ENCODE measurements around the gene INAFM1. TPM values are rescaled to one million over a fixed set of nuclear protein-coding genes. Genes with fewer than 3 reads are reported as not detected.
"Not testable (repeated sequence)": the region's sequence is repeated elsewhere in the genome, so short reads cannot be mapped to it uniquely, and the experiment has no call there.

Gene INAFM1
- polyA plus RNA-seq, 3 donors, result 13.2 to 25.4 (median 16.1) TPM

DNA sequence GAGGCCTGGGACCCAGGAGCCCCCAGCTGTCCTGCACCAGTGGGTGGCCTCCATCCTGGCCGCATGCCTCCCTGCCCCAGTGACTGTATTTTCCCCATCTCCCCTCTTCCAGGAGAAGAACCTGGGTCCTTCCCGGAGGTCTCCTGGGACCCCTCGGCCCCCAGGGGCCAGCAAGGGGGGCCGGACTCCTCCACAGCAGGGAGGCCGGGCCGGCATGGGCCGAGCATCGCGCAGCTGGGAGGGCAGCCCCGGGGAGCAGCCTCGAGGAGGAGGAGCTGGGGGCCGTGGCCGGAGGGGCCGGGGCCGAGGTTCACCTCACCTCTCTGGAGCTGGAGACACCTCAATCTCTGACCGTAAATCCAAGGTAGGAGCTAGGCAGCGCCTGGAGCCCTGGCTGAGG is 14.2 kb upstream of the INAFM1 start:
- 63 to 91% (median 90%) methylated on average over 11 to 17 of the region's 17 CpGs for WGBS, 3 donors
- no peak overlapping the region for H3K27ac ChIP-seq (ENCODE audit: low read depth, low read length)

DNA sequence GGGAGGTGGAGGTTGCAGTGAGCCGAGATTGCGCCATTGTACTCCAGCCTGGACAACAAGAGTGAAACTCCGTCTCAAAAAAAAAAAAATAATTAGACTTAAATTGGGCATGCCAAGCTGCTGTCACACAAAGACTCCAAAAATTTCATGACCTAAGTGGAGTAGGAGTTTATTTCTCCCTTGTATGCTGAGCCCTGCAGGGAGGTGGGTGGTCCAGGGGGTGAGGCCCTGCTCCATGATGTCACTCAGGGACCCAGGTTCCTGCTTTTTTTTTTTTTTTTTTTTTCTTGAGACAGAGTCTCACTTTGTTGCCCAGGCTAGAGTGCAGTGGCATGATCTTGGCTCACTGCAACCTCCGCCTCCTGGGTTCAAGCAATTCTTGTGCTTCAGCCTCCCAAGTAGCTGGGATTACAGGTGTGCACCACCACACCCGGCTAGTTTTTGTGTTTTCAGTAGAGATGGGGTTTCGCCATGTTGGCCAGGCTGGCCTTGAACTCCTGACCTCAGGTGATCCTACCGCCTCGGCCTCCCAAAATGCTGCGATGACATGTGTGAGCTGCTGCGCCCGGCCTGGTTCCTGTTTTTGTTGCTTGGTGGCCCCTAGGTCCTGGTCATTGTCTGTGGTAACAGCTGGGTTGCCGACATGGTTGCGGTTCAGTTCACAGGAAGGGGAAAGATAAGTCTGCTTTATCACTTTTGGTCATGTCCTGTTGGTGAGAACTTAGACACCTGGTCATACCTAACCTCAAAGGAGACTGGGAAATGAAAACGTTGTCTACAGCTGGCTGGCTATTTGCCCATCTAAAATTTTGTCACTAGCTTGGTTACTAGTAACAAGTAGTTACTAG is 12.5 kb upstream of the INAFM1 start:
- 54 to 74% (median 71%) methylated on average over 14 of the region's 14 CpGs for WGBS, 3 donors
- H3K27ac ChIP-seq (ENCODE audit: low read depth, low read length), result not testable (repeated sequence)

DNA sequence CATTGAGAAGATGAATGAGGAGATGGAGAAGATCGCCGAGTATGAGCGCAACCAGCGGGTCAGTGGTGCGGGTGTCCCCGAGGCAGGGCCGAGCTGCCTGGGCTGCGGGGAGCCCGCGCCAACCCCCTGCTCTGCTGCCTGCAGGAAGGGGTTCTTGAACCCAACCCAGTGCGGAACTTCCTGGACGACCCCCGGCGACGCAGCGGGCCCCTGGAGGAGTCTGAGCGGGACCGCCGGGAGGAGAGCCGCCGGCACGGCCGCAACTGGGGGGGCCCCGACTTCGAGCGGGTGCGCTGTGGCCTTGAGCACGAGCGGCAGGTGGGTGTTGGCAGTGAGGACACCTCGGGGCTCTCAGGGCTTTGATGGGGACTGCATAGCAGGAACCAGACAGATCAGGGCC is 10.1 kb upstream of the INAFM1 start:
- WGBS, 3 donors, result 79 to 95% (median 94%) methylated on average over 27 to 30 of the region's 30 CpGs
- no peak overlapping the region for H3K27ac ChIP-seq (ENCODE audit: low read depth, low read length)

DNA sequence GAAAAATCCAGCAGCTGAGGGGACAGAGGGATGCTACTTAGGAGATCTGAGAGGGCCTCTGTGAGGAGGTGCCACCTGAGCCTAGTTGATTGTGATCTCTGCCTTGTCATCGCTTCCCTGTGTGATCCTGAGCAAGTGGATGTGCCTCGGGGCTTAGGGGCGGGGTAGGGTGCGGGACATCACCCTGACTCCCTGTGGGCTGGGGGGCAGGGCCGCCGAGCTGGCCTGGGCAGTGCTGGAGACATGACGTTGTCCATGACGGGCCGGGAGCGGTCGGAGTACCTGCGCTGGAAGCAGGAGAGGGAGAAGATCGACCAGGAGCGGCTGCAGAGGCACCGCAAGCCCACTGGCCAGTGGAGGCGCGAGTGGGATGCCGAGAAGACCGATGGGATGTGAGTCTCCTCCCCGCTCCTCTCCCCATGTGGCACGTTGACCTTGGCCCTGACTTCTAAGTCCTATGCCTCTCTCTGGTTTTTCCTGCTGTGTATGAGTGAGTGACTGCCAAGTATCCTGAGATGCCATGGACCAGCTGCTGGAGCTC is 8.2 kb upstream of the INAFM1 start:
- WGBS, 3 donors, result 91 to 95% (median 94%) methylated on average over 21 of the region's 21 CpGs
- H3K27ac ChIP-seq (ENCODE audit: low read depth, low read length), result no peak overlapping the region

DNA sequence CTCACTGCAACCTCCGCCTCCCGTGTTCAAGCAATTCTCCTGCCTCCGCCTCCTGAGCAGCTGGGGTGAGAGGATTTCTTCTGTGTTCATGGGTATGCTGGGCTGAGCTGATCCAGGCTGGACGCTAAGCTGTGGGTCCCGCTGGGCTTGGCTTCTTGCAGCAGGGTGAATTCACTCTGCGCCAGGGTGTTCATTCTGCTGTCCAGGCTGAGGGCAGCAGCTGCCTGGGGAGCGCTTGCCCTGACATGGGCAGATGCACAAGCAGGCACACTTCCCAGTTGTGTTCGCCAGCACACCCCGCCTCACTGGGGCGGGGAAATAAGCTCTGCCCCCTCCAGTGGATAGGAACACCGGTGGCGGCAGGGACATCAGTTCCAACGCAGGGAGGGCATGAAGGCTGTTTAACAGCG is 7.3 kb upstream of the INAFM1 start:
- 61 to 87% (median 82%) methylated on average over 14 of the region's 14 CpGs for WGBS, 3 donors
- H3K27ac ChIP-seq (ENCODE audit: low read depth, low read length), result no peak overlapping the region

DNA sequence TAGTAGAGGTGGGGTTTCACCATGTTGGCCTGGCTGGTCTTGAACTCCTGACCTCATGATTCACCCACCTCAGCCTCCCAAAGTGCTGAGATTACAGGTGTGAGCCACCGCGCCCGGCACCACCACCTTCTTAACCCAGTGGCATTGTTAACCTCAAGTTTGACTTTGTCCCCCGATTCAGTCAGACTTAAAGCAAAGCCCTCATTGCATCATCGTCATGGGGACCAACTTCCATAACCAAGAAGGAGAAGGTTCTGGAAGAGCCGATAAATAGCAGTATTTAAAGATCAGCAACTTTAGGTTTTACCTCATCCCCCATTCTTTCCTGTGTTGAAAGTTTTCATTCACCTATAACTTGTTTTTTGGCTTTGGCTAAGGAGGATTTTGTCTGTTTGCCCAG is 6.7 kb upstream of the INAFM1 start:
- no peak overlapping the region for H3K27ac ChIP-seq (ENCODE audit: low read depth, low read length)
- WGBS, 3 donors, result 81 to 93% (median 81%) methylated on average over 6 of the region's 6 CpGs

DNA sequence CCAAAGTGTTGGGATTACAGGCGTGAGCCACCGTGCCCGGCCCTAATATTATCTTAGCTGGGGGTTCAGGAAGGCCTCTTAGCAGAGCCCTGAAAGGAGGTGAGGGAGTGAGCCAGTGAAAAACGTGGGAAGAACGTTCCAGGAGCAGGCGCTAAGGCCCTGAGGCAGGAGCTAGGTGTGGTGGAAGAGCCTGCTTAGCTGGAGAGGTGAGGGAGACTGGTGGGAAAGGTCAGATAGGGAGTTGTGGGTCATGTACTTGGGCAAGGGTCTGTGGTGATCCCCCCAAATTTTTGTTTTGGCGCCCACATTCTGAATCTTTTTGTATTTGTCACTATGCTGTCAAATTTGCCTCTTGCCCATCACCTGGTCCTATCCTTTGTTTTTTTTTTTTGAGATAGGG is 5.1 kb upstream of the INAFM1 start:
- H3K27ac ChIP-seq (ENCODE audit: low read depth, low read length), result no peak overlapping the region
- 86 to 93% (median 90%) methylated on average over 7 of the region's 7 CpGs for WGBS, 3 donors

DNA sequence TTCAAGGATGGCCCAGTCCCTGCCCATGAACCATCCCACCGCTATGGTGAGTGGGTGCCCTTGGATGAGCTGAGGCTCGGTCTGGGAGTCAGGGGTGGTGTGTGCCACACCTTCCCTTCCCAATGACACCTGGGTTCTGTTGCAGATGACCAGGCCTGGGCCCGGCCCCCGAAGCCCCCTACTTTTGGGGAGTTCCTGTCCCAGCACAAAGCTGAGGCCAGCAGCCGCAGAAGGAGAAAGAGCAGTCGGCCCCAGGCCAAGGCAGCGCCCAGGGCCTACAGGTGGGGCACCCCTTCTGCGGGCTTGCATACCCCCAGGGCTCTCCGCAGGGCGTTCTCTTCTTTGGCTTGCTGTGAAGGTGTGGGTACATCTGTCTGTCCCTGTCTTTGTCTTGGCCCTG is 4.3 kb upstream of the INAFM1 start:
- WGBS, 3 donors, result 93 to 98% (median 97%) methylated on average over 10 of the region's 10 CpGs
- H3K27ac ChIP-seq (ENCODE audit: low read depth, low read length), result no peak overlapping the region

DNA sequence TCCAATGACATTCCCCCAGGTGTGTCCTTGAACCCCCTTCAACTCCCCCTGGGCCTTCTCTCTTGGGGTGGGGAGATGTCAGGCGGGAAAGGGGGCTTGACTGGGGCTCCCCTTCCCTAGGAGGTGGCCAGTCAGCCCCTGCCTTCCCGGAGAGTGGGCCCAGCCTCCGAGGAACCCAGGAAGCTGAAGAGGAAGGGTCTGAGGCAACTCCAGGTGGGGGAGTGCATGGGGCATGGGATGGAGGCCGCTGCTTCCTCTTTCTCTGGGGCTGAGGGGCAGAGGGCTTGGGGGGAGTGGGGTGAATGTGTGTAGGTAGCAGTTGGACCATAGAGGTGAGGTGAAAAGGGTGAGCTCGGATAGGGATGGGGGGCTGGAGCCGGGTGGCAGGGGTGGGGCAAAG is 2.7 kb upstream of the INAFM1 start:
- no peak overlapping the region for H3K27ac ChIP-seq (ENCODE audit: low read depth, low read length)
- WGBS, 3 donors, result 60 to 84% (median 63%) methylated on average over 6 of the region's 6 CpGs

DNA sequence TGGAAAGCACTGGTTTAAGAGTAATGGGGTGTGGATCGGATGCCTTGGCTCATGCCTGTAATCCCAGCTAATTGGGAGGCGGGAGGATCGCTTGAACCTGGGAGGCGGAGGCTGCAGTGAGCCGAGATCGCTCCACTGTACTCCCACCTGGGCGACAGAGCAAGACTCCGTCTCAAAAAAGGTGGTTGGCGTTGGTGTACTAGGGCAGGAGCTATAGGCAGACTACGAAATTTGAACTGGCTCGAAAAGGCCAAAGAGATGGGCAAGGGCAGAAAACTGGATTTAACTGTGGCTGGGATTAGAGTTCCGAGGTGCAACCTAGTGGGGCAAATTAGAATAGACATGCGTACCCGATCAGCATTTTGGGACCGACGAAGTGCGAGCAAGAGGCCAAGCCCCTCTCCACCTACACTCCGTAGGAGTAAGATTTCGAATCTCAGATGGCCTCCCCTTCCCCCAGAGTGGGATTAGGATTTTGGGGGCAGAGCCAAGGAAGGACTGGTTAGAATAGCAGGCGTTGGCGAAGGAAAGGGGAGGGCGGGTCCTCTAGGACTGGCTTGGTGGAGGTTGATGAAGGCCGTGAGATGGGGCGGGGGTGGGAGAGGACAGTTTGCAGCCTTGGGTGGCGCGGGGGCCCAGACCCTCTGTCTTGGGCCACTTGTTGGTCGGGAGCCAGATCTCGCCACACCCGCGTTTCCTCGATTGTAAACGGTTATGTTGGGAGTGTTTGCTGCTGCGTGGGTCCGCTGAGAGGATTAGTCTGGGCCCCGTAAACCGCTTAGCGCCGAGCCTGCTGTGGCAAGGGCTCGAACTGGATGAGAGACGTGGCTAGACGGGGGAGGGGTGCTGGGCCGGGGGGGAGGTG is 2.0 kb upstream of the INAFM1 start:
- 29 to 40% (median 29%) methylated on average over 38 to 42 of the region's 42 CpGs for WGBS, 3 donors

DNA sequence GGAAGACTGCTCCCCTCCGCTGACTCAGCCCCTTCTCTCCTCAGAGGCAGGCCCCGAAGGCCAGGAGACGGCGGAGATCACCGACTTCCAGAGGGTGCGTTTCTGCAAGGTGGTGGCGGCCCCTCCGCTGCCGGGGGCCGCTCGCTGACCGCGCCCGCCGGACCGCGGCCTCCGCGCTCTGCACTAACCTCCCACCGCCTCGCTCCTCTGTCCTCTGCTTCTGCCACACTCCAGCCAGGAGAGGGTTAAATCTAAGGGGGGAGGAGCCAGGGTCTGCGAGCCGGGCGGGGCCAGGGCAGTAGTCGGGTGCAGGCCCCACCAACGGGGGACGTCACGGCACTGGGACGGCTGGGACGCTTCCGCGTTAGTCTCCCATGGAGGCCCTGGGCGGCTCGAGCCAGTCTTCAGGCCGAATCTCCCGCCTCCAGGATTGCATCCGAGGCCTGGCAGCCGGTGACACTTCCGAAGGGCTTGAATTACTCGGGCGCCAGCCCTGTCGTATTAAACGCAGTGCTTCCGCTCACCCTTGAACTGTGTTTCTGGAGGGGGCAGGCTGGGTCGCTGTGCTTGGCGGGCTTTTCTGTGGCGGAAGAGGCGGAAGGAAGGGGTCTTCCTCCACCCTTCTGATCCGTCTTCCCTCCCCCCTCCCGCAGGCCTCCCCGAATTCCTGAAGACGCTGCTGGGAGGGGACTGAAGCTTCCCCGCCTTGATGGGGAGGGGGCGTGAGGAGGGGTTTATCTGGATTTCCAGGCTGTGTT is 1.2 kb upstream of the INAFM1 start:
- peak overlapping the region; percentile 94 for H3K27ac ChIP-seq (ENCODE audit: low read depth, low read length)
- WGBS, 3 donors, result 0 to 1% (median 0%) methylated on average over 47 to 54 of the region's 54 CpGs

More for the DNA sequence above, 2.0 kb upstream of the INAFM1 start:
- peak overlapping the region; percentile 94 for H3K27ac ChIP-seq (ENCODE audit: low read depth, low read length)

DNA sequence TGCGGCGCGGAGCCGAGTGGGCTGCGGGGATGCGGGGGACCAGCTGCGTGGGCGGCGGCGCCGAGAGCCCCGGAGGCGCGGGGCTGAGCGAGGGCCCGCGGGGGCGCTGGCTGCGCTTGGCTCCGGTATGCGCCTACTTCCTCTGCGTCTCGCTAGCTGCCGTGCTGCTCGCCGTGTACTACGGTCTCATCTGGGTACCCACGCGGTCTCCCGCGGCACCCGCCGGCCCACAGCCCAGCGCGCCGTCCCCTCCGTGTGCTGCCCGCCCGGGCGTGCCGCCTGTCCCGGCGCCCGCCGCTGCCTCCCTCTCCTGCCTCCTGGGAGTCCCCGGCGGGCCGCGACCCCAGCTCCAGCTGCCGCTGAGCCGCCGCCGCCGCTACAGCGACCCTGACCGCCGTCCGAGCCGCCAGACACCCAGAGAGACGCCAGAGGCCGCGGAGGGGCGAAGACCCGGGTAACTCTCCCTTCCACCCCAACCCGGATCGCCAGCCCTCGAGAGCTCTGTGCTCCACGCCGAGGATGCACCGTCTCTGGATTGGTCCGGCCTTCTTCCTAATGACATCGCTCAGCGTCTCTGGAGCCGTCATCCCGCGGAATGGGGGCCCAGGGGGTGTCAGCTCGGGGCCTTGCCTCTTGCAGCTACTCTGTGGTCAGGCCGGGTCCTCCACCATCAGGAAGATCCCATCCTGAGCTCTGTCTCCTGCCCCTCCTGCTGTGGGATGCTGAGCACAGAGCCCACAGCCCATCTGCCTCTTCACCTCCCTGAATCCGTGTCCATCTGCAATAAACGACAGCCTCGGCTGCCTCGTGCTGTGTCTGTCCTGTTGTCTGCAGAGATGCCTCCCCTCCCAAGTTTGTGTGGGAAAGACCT is 441 bp downstream of the INAFM1 start:
- peak overlapping the region; percentile 73 for H3K27ac ChIP-seq (ENCODE audit: low read depth, low read length)
- WGBS, 3 donors, result 7 to 32% (median 9%) methylated on average over 40 to 82 of the region's 82 CpGs

DNA sequence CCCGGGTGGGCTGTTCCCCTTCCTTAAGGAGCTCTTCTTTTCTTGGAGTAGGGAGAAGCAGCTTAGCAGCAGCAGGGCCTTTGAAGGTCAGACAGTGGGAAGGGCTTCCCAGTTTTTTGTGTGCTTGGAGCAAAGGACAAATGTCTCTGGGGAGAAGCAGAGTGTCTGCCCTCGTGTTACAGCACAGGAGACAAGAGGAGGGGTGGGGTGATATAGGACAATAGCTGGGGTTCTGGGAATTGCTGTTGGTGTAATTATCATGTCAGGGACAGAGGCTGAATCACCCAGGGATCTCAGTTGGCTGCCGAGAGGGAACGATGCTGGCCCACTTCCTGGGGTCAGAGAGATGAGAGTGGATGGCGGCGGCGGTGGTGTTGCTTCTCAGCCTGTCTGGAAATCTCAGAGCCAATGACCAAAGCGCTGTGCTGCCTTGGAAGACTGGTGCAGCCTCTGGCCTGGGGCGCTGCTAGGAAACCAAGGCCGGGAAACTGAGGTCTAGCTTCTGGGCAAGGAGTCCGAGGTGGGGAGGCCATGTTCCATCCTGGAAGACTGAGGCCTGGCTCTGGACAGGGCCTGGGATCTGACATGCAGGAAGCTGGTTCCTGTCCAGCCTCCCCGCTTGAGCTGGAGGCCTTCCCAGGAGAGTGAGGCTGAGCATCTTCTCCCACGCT is 1.2 kb downstream of the INAFM1 start:
- WGBS, 3 donors, result 55 to 78% (median 58%) methylated on average over 13 of the region's 13 CpGs

DNA sequence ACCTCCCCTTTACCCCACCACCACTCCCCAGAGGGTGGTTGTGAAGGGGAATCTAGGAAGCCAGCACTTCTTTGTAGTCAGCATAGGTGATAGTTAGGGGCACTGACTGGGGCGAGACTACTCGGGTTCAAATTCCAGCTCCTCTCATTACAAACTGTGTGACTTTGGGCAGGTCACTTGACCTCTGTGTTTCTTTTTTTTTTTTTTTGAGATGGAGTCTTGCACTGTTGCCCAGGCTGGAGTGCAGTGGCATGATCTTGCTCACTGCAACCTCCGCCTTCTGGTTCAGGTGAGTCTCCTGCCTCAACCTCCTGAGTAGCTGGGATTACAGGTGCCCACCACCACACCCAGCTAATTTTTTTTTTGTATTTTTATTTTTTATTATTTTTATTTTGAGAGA is 1.8 kb downstream of the INAFM1 start:
- 86 to 90% (median 88%) methylated on average over 3 of the region's 3 CpGs for WGBS, 3 donors
- H3K27ac ChIP-seq (ENCODE audit: low read depth, low read length), result not testable (repeated sequence)

More for the DNA sequence above, 1.2 kb downstream of the INAFM1 start:
- peak overlapping the region; percentile 73 for H3K27ac ChIP-seq (ENCODE audit: low read depth, low read length)

DNA sequence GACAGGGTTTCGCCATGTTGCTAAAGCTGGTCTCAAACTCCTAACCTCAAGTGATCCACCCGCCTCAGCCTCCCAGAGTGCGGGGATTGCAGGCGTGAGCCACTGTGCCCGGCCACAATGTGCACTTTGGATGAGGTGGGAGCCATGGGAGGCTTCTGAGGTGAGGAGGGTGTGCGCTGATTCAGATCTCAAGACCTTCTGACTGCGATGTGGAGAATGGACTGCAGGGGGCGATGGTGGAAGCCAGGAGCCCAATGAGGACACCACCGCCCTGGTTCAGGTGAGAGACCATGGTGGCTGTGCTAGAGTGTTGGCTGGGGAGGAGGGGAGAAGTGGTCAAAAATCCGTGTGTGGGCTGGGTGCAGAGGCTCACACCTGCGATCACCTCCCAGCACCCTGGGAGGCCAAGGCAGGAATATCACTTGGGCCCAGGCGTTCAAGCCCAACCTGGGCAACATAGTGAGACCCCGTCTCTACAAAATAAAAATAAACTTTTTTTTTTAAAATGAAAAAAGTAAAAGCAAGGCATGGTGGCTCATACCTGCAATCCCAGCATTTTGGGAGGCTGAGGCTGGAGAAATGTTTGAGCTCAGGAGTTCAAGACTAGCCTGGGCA is 5.6 kb downstream of the INAFM1 start:
- WGBS, 3 donors, result 88 to 93% (median 91%) methylated on average over 13 of the region's 13 CpGs
- no peak overlapping the region for H3K27ac ChIP-seq (ENCODE audit: low read depth, low read length)

DNA sequence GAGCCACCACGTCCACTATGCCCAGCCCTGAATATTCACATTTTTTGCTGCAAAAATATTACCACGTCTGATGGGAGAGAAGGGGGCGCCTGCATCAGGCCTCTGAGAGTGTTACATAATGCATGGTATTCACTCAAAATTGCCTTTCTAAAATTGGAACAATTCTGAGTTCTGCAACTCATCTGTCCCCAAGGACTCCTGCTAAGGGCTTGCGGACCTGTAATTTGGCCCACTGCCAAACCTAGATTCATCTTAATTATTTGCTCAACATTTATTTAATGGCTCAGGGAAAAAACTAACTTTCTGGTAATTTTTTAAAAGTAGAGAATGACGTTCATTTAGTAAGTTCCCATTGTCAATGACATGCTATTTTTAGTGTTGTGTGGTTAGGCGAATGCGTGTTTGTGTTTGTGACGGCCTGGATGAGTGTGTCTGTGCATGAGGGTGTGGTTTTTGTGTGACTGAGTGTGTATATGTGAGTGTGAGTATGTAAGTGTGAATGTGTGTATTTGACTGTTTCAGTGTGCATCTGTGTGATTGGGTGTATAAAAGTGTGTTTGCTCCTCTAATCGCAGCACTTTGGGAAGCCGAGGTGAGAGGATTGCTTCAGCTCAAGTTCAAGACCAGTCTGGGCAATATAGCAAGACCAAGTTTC is 8.8 kb downstream of the INAFM1 start:
- H3K27ac ChIP-seq (ENCODE audit: low read depth, low read length), result no peak overlapping the region
- WGBS, 3 donors, result 55 to 75% (median 71%) methylated on average over 10 of the region's 10 CpGs

Data from adipose tissue (tissue), 3 donors.